Tibial nerve (tissue), 4 donors: ENCODE measurements around the gene ZKSCAN7. TPM values are rescaled to one million over a fixed set of nuclear protein-coding genes. Genes with fewer than 3 reads are reported as not detected.

Source experiments
- DNase-seq, 2 donors: peaks; one replicate each; pipeline ENCODE4 v3.0.0-alpha.2; 2019; ENCODE audit warnings: low spot score in 2 of 2
- H3K27ac ChIP-seq, 4 donors: fragments of 200-600 bp; sonication (generic) in 3 of 4; one replicate each; pipeline ENCODE4 v1.5.1; 2017 to 2019; ENCODE audit warnings: mild to moderate bottlenecking in 1 of 4
- H3K27me3 ChIP-seq, 2 donors: fragments of 200-600 bp; sonication (generic) in 1 of 2; one replicate each; pipeline versions ENCODE4 v1.5.1 to v1.6.0; 2017 to 2019
- H3K36me3 ChIP-seq, 3 donors: fragments of 200-600 bp; sonication (generic); one replicate each; pipeline ENCODE4 v1.5.1; 2018 to 2019
- H3K4me1 ChIP-seq, 4 donors: fragments of 200-600 bp; sonication (generic) in 3 of 4; one replicate each; pipeline ENCODE4 v1.5.1; 2017 to 2019
- H3K4me3 ChIP-seq, 4 donors: fragments of 200-600 bp; sonication (generic) in 3 of 4; one replicate each; pipeline ENCODE4 v1.5.1; 2017 to 2019; ENCODE audit warnings: mild to moderate bottlenecking in 1 of 4, moderate library complexity in 1 of 4
- H3K9me3 ChIP-seq, 4 donors: fragments of 200-600 bp; sonication (generic) in 3 of 4; one replicate each; pipeline ENCODE4 v1.5.1; 2017 to 2019
- CTCF ChIP-seq, 5 experiments: fragments of 200-600 bp in 3 of 5; fragments of 450-650 bp in 2 of 5; sonication (generic) in 3 of 5; IDR thresholded peaks; one replicate each; pipeline ENCODE4 v1.5.1; 2016 to 2019; ENCODE audit warnings: antibody characterized with exemption in 5 of 5, mild to moderate bottlenecking in 3 of 5, moderate library complexity in 2 of 5
- EP300 ChIP-seq, 2 donors: sonication (generic); formaldehyde crosslinking; IDR thresholded peaks; one replicate each; pipeline ENCODE4 v1.6.1; 2017; ENCODE audit warnings: antibody characterized with exemption in 2 of 2, mild to moderate bottlenecking in 1 of 2
- POLR2A ChIP-seq, 2 donors: fragments of 450-650 bp; IDR thresholded peaks; one replicate each; pipeline ENCODE4 v1.6.1; 2017; ENCODE audit warnings: antibody characterized with exemption in 2 of 2, mild to moderate bottlenecking in 2 of 2, moderate library complexity in 2 of 2
- WGBS, 2 donors: methylation state at CpG; one replicate each; pipeline ENCODE4 v1.1.5; 2018; 5-methylcytosine and 5-hydroxymethylcytosine counted together
- total RNA-seq, 4 donors: library from RNA; depleted of rRNA; stranded (reverse); fragments of >200 nt; gene quantifications; one replicate each; pipeline ENCODE4 v1.1.0, GENCODE V29; 2016

The ZKSCAN7 gene
- total RNA-seq, 4 donors from 2014 or later: 6.5 to 11.1 (median 10.3) TPM

GRCh38 chr3:44584646-44585501 lies 29.9 kb downstream of the ZKSCAN7 start, which contains the start of gene ZNF660:
Gene ZNF660 (plus strand): TSS chr3:44584964. CDS start chr3:44594194, 9,230 bp downstream.
- Histone ChIP-seq H3K4me1 (peaks cover 0 to 16% (median 4%) of the 10 kb centered on the region in 4 donors), H3K27me3 (no peaks in the 10 kb centered on the region), H3K36me3 (peaks cover 0 to 49% (median 0%) of the 10 kb centered on the region in 3 donors), H3K27ac (peak within 1 kb of the TSS in 3 of 4 donors; percentile 62 to 81 (median 76)), H3K9me3 (peaks cover 0 to 30% (median 0%) of the 10 kb centered on the region in 4 donors), H3K4me3 (peak within 1 kb of the TSS; percentile 39 to 62 (median 57))
- DNase-seq: peak in 1 of 2 donors; percentile 21
- TF ChIP-seq EP300 (IDR thresholded peaks at IDR 0.05) (no peak), POLR2A (IDR thresholded peaks at IDR 0.05) (peak in 1 of 2 donors; percentile 13)
- 1 to 2% methylated on average over 25 to 41 of the region's 41 CpGs for WGBS, 2 donors

- Histone ChIP-seq H3K27ac (no peak overlapping the region), H3K27me3 (no peaks in the 10 kb centered on the region), H3K4me1 (no peaks in the 10 kb centered on the region), H3K4me3 (no peak overlapping the region), H3K36me3 (peaks cover 0 to 100% (median 0%) of the 10 kb centered on the region in 3 donors), H3K9me3 (peaks cover 0 to 100% (median 32%) of the 10 kb centered on the region in 4 donors)
- TF ChIP-seq CTCF (IDR thresholded peaks at IDR 0.05): no peak
- no peak for TF ChIP-seq EP300 (IDR thresholded peaks at IDR 0.05)
- 91 to 93% methylated on average over 1 of the region's 1 CpG for WGBS, 2 donors
- no peak for DNase-seq
Observed at GRCh38 chr3:44596621-44597020, 41.6 kb downstream of the ZKSCAN7 start.

- Histone ChIP-seq H3K4me3 (no peak overlapping the region), H3K4me1 (no peaks in the 10 kb centered on the region), H3K27me3 (no peaks in the 10 kb centered on the region), H3K9me3 (peaks cover 0 to 88% (median 13%) of the 10 kb centered on the region in 4 donors), H3K27ac (no peak overlapping the region), H3K36me3 (peaks cover 0 to 76% (median 0%) of the 10 kb centered on the region in 3 donors)
- TF ChIP-seq EP300 (IDR thresholded peaks at IDR 0.05): no peak
- no peak for TF ChIP-seq POLR2A (IDR thresholded peaks at IDR 0.05)
- TF ChIP-seq CTCF (IDR thresholded peaks at IDR 0.05): no peak
- 95 to 98% methylated on average over 2 of the region's 2 CpGs for WGBS, 2 donors
- no peak for DNase-seq
Observed at GRCh38 chr3:44601749-44602148, 46.8 kb downstream of the ZKSCAN7 start.

GRCh38 chr3:44612678-44613077 lies 57.7 kb downstream of the ZKSCAN7 start:
- TF ChIP-seq CTCF (IDR thresholded peaks at IDR 0.05) (no peak), POLR2A (IDR thresholded peaks at IDR 0.05) (no peak), EP300 (IDR thresholded peaks at IDR 0.05) (no peak)
- Histone ChIP-seq H3K36me3 (peaks cover 0 to 28% (median 0%) of the 10 kb centered on the region in 3 donors), H3K4me3 (no peak overlapping the region), H3K9me3 (peaks cover 0 to 58% (median 5%) of the 10 kb centered on the region in 4 donors), H3K4me1 (no peaks in the 10 kb centered on the region), H3K27ac (no peak overlapping the region), H3K27me3 (no peaks in the 10 kb centered on the region)
- no peak for DNase-seq

Other genes with a start within 250 kb of the ZKSCAN7 start
- gene TCAIM, start 216.4 kb upstream of the ZKSCAN7 start, total RNA-seq: 10 to 100 TPM; 24.1 to 41.3 (median 28.0) TPM
- gene ZNF445, start 77.5 kb upstream of the ZKSCAN7 start, total RNA-seq: 10 to 100 TPM in 3 of 4 donors, 1 to 10 TPM in 1; 9.6 to 15.7 (median 13.6) TPM
- gene ZNF660, start 29.8 kb downstream of the ZKSCAN7 start, total RNA-seq: 1 to 10 TPM; 2.2 to 4.8 (median 3.5) TPM
- gene ZNF197, start 69.8 kb downstream of the ZKSCAN7 start, total RNA-seq: 10 to 100 TPM; 20.1 to 27.5 (median 21.6) TPM
- 10 to 100 TPM; 11.9 to 25.1 (median 16.5) TPM for gene ZNF35, start 93.5 kb downstream of the ZKSCAN7 start, total RNA-seq
- gene ZNF502, start 157.5 kb downstream of the ZKSCAN7 start, total RNA-seq: 1 to 10 TPM; 3.7 to 8.1 (median 6.1) TPM
- 1 to 10 TPM; 4.2 to 8.3 (median 6.5) TPM for gene ZNF501, start 174.4 kb downstream of the ZKSCAN7 start, total RNA-seq
- gene KIAA1143, start 206.4 kb downstream of the ZKSCAN7 start, total RNA-seq: 10 to 100 TPM; 20.7 to 27.4 (median 25.9) TPM
- gene KIF15, start 206.6 kb downstream of the ZKSCAN7 start, total RNA-seq: under 1 TPM; 0.60 to 0.87 (median 0.71) TPM